Small intestine (tissue), 7 donors: ENCODE results near the gene RAD51AP2. TPM values are rescaled to one million over a fixed set of nuclear protein-coding genes. Genes with fewer than 3 reads are reported as not detected.
A peak's percentile ranks its signal among the peaks of the same experiment; 100 is the strongest.

Experiments used
- DNase-seq, 2 donors: peaks; one replicate each; pipeline versions ENCODE4 v3.0.0 to v3.0.0-alpha.2; 2013
- FAIRE-seq: peaks from 2 replicates; lab custom pipeline; 2012; peaks lifted over from hg19 to GRCh38; lab: Jason Lieb, UNC
- H3K27ac ChIP-seq, 3 donors: one replicate each; pipeline ENCODE4 v1.5.1; 2013; ENCODE audit warnings: low read length in 2 of 3, mild to moderate bottlenecking in 2 of 3, control low read depth in 1 of 3, inconsistent platforms in 1 of 3, low read depth in 1 of 3, moderate library complexity in 1 of 3
- H3K27me3 ChIP-seq, 3 donors: one replicate each; pipeline ENCODE4 v1.6.1; 2013; ENCODE audit warnings: low read length in 3 of 3, inconsistent platforms in 1 of 3; ENCODE audit not compliant: control insufficient read depth in 3 of 3, insufficient read depth in 3 of 3
- H3K36me3 ChIP-seq, 3 donors: one replicate each; pipeline ENCODE4 v1.6.1; 2013; ENCODE audit warnings: low read length in 3 of 3, inconsistent platforms in 1 of 3, low read depth in 1 of 3, mild to moderate bottlenecking in 1 of 3, moderate library complexity in 1 of 3; ENCODE audit not compliant: control insufficient read depth in 3 of 3, insufficient read depth in 2 of 3
- H3K4me1 ChIP-seq, 3 donors: one replicate each; pipeline ENCODE4 v1.6.1; 2013; ENCODE audit warnings: low read length in 2 of 3, inconsistent platforms in 1 of 3, low read depth in 1 of 3, mild to moderate bottlenecking in 1 of 3, moderate library complexity in 1 of 3; ENCODE audit not compliant: control insufficient read depth in 3 of 3, insufficient read depth in 2 of 3
- H3K4me3 ChIP-seq, 3 donors: one replicate each; pipeline ENCODE4 v1.5.1; 2013; ENCODE audit warnings: low read length in 3 of 3, control low read depth in 1 of 3, inconsistent platforms in 1 of 3, low read depth in 1 of 3, mild to moderate bottlenecking in 1 of 3, moderate library complexity in 1 of 3
- H3K9me3 ChIP-seq, 2 donors: one replicate each; pipeline ENCODE4 v1.6.1; 2013; ENCODE audit warnings: low read depth in 1 of 2, low read length in 1 of 2; ENCODE audit not compliant: control insufficient read depth in 2 of 2, insufficient read depth in 1 of 2
- WGBS, 3 donors: extraction: QIAGEN DNeasy Blood & Tissue Kit; methylation state at CpG; one replicate each; pipeline ENCODE4 v1.1.7; 2013; 5-methylcytosine and 5-hydroxymethylcytosine counted together
- polyA plus RNA-seq, 4 donors: library from polyadenylated mRNA; stranded (reverse) in 3 of 4; unstranded in 1 of 4; fragments of 200-250 nt in 3 of 4; fragments of 120-200 nt in 1 of 4; gene quantifications; one replicate each; pipeline versions ENCODE4 v1.2.1 to v1.2.3, GENCODE V29; 2013
- donor health status: healthy with polysubstance abuse.
- donor health status: control.
- donor health status: control.
- donor health status: Bipolar disorder and iron deficiency.
- donor health status: healthy.

Gene RAD51AP2
- polyA plus RNA-seq, 4 donors: 0.03 TPM; not detected in 3

DNA sequence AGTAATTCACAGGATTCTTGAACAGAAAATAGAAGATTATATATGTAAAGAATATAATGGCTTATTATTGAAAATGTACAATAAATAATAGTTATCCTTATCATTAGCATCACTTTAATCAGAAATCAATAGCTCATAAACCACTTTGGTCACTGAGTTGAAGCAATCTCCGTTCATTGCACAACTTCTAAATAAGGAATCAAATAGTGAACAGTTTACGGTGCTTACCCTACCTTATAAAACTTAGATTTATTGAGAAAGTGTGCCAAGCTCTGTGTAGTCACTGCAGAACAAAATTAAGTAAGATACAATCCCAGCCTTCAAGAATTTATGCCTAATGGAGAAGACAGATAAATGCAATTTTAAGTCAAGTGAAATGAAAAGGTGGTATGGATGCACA is 29.0 kb upstream of the RAD51AP2 start:
- H3K27me3 ChIP-seq: peaks cover 0 to 13% (median under 1%) of the 10 kb centered on the region in 3 donors
- DNase-seq (no peak), FAIRE-seq (no peak)
- H3K9me3 ChIP-seq: no peaks in the 10 kb centered on the region
- no peaks in the 10 kb centered on the region for H3K4me1 ChIP-seq
- H3K4me3 ChIP-seq: no peak overlapping the region
- H3K36me3 ChIP-seq: no peaks in the 10 kb centered on the region
- WGBS, 3 donors: 20 to 59% (median 32%) methylated on average over 2 of the region's 2 CpGs
- H3K27ac ChIP-seq: no peak overlapping the region

DNA sequence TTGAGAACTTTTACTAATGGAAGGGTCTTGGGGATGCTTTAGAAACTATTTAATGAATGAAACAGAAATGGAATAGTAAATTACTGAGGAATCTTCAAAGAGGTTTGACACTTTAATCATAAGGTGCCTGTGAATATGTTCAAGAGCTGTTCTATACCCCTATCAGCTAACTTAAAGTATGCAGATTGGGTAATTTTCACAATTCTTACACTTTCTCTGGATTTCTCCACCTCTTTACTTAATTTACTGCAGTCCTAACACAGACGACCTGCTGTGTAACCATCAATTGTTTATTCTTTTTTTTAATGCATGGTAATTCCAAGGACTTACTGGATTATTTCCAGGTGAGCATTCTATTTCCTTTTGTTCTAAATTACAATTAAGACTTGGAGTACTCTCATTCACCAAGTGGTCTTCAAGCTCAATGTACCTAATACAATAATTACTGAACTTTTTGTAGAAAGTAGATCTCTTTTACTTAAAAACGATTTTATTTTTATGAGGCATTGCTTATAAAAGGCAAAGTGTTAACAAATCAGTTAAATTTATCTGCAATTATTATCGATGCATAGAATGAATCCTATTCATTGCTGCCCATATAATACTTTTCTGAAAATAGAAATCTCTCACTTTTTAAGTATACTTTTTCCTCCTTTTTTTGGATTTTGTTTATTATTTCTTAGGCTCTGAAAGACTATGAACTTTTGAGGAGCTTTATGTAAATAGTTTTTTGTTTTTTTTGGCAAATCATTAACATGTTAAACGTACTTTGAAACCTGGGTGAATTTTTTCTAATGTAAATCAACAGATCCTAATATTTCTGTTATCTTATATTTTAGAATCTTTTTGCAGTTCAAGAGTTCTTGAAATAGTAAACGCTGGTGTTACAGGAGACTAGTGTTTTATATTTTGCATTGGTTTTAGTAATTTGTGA is 27.7 kb upstream of the RAD51AP2 start:
- H3K27ac ChIP-seq: no peak overlapping the region
- H3K36me3 ChIP-seq: no peaks in the 10 kb centered on the region
- DNase-seq: no peak
- H3K9me3 ChIP-seq: no peaks in the 10 kb centered on the region
- H3K4me3 ChIP-seq: no peak overlapping the region
- 16 to 28% (median 20%) methylated on average over 5 of the region's 5 CpGs for WGBS, 3 donors
- FAIRE-seq: peak; percentile 47
- H3K27me3 ChIP-seq: peaks cover 0 to 24% (median 10%) of the 10 kb centered on the region in 3 donors
- H3K4me1 ChIP-seq: peaks cover 0 to 5% (median 0%) of the 10 kb centered on the region in 3 donors

DNA sequence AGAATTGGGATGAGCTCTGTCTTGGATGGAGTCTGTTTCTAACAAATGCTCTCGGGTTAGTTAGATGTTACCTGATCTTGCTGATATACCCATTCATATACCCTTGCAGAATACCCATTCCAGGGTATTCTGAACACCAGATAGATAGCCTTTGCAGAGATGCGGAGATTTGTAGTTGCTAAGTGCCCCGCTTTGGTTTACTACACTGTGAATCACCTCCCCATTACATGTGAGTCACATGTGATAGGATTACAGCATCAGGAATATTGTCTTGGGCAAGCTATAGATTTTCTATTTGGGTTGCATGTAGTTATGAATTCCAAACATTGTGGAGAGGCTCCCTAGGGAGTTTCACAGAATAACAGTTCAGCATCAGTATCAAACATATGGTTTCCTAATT is 26.0 kb upstream of the RAD51AP2 start:
- no peak for DNase-seq
- Histone ChIP-seq H3K27me3 (peaks cover 0 to 34% (median 21%) of the 10 kb centered on the region in 3 donors), H3K4me1 (peaks cover 0 to 9% (median 0%) of the 10 kb centered on the region in 3 donors), H3K4me3 (no peak overlapping the region), H3K27ac (no peak overlapping the region), H3K36me3 (no peaks in the 10 kb centered on the region), H3K9me3 (no peaks in the 10 kb centered on the region)
- no peak for FAIRE-seq
- 82 to 90% (median 83%) methylated on average over 3 of the region's 3 CpGs for WGBS, 3 donors

DNA sequence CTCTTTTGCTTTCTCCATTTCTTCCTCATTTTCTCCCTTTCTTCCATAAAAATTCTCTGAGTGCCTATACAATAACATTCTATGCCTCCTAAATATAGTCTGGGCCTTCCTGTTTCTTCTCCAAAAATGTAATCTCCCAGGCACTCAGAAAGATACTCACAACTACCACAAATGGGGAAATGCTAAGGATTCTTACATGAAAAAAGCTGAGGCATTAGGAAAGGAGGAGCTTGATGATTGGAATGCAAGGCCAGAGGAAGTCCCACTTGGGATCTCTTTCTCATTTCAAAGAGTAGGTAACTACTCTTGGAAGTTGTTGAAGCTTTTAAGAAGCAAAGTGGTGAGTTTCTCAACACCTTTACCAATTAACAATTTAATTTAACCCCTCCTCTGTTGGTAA is 25.6 kb upstream of the RAD51AP2 start:
- H3K4me1 ChIP-seq: peaks cover 0 to 11% (median 0%) of the 10 kb centered on the region in 3 donors
- no peak for FAIRE-seq
- peaks cover 0 to 38% (median 25%) of the 10 kb centered on the region in 3 donors for H3K27me3 ChIP-seq

DNA sequence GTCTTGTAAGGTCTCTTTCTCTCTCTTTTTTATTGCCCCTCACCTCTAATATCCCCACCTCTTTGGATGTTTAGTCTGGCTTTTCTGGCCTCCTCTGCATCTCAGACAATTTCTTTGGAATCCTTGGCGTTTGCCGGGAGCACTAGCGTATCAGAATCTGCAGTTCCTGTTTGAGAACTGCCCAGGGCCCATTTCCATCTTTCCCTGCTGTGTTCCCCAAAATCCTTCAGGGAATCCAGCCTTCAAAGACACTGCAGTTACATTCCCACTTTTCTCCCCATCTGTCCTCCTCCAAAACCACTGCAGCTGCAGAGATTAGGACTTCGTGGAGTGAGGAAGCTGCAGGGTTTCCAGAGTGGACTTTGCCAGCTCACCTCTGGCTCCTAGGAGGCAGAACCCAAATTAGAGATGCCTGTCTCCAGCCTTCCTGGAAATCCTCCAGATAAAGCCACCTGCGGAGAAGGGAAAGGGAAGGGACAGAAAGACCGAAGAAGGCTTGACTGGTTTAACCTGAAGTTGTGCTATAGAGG is 25.0 kb upstream of the RAD51AP2 start:
- no peak overlapping the region for H3K4me3 ChIP-seq
- no peak for DNase-seq
- no peak overlapping the region for H3K27ac ChIP-seq
- H3K4me1 ChIP-seq: peaks cover 0 to 11% (median 0%) of the 10 kb centered on the region in 3 donors
- FAIRE-seq: no peak
- peaks cover 0 to 39% (median 29%) of the 10 kb centered on the region in 3 donors for H3K27me3 ChIP-seq
- no peaks in the 10 kb centered on the region for H3K36me3 ChIP-seq
- H3K9me3 ChIP-seq: no peaks in the 10 kb centered on the region
- WGBS, 3 donors: 57 to 65% (median 61%) methylated on average over 6 of the region's 6 CpGs

More for the DNA sequence above, 25.6 kb upstream of the RAD51AP2 start:
- Histone ChIP-seq H3K36me3 (no peaks in the 10 kb centered on the region), H3K4me3 (no peak overlapping the region), H3K27ac (no peak overlapping the region), H3K9me3 (no peaks in the 10 kb centered on the region)
- DNase-seq: no peak

DNA sequence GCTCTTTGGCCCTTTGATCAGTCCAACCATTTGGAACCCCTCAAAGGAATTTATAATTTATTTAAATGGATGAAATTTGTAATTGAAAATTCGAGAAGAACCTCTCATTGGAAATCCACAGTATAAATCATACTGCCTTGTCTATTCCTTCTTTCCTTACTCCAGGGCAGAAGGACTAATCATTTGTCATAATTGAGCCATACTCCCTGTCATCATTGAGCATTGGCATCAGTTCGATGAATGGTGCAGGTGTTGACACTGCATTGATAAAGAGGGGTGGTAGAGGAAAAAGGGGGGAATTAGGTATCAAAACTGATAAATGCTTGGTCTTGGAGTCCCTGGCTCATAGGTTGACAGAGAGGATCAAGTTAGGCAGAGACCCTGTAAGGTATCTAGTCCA is 24.2 kb upstream of the RAD51AP2 start:
- H3K4me1 ChIP-seq: peaks cover 0 to 11% (median 0%) of the 10 kb centered on the region in 3 donors
- H3K4me3 ChIP-seq: no peak overlapping the region
- DNase-seq (no peak), FAIRE-seq (no peak)
- 56 to 78% (median 65%) methylated on average over 2 of the region's 2 CpGs for WGBS, 3 donors
- H3K27me3 ChIP-seq: peaks cover 0 to 45% (median 32%) of the 10 kb centered on the region in 3 donors
- H3K27ac ChIP-seq: no peak overlapping the region
- H3K36me3 ChIP-seq: no peaks in the 10 kb centered on the region
- no peaks in the 10 kb centered on the region for H3K9me3 ChIP-seq

DNA sequence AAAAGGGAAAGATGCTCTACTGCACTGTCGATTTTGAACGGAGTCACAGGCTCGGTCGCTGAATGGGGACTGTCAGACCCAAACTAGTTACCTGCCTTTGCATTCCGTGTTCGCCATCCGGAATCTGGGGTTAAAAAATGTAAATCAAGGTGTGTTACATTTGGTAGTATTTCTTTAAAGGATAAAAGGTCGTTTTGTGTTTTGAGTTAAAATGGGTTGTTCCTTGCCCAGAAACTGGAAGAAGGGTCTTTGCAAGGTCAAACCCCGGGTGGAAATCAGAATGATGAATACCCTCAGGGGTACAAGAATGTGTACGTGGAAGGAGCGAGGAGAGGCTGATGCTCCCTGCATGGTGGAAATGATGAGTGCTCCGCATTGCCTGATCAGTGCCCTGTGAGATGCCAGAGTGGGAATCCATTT is 23.3 kb upstream of the RAD51AP2 start:
- Histone ChIP-seq H3K27me3 (peaks cover 0 to 45% (median 32%) of the 10 kb centered on the region in 3 donors), H3K4me1 (peaks cover 0 to 11% (median 0%) of the 10 kb centered on the region in 3 donors), H3K9me3 (no peaks in the 10 kb centered on the region), H3K4me3 (peak overlapping the region in 1 of 3 donors; percentile 59), H3K27ac (no peak overlapping the region), H3K36me3 (no peaks in the 10 kb centered on the region)
- FAIRE-seq: no peak
- WGBS, 3 donors: 10 to 19% (median 18%) methylated on average over 12 of the region's 12 CpGs
- no peak for DNase-seq

DNA sequence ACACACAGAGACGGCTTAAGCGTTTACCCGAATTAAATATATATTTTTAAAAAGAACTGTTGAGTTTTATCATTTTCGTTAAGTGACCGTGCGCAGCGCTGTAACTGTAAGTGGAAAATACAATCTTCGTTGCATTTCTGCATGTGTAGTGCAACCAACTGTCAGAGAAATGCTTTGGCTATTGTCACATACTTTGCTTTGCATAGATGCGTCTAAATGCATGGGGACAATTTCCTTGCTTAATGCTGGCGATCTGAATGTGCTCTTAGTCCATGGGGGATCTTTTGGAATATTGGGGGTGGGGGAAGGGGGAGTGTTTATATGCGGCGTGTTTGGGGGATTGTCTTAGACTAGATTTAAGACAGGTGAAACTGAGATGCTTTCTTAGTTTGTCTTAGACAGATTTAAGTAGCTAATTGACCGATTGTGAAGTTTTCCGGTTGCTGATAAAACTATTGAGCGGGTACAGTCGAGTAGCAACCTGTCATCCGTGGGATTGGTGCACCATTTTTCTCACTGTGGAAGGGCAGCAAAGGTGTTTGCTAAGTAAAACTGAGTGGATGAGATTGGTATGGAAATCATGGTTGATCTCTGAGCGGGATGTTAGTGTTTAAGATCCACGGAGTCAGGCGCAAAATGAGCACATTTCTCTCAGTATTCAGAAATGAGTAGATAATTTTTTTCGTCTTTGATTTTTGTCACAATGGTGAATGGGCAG is 22.7 kb upstream of the RAD51AP2 start:
- 3 to 8% (median 8%) methylated on average over 21 of the region's 21 CpGs for WGBS, 3 donors
- peaks cover 0 to 47% (median 32%) of the 10 kb centered on the region in 3 donors for H3K27me3 ChIP-seq

More for the DNA sequence above, 22.7 kb upstream of the RAD51AP2 start:
- H3K36me3 ChIP-seq: no peaks in the 10 kb centered on the region
- FAIRE-seq: no peak
- DNase-seq: no peak
- H3K27ac ChIP-seq: no peak overlapping the region
- peak overlapping the region in 2 of 3 donors; percentile 59 to 60 for H3K4me3 ChIP-seq
- H3K9me3 ChIP-seq: no peaks in the 10 kb centered on the region
- H3K4me1 ChIP-seq: peaks cover 0 to 11% (median 0%) of the 10 kb centered on the region in 3 donors
